Esophagus muscularis mucosa (tissue), 4 donors: ENCODE data around the gene FRMD4A. TPM values are rescaled to one million over a fixed set of nuclear protein-coding genes. Genes with fewer than 3 reads are reported as not detected.

Experiments used
- DNase-seq: peaks from one replicate; pipeline ENCODE4 v3.0.0-alpha.2; 2017; ENCODE audit errors: extremely low spot score
- H3K27ac ChIP-seq, 4 donors: fragments of 200-600 bp; sonication (generic); replicated peaks in 1 of 4; 1 replicate in 3 of 4; 2 replicates in 1 of 4; pipeline ENCODE4 v1.5.1; 2016 to 2019; ENCODE audit warnings: mild to moderate bottlenecking in 1 of 4
- H3K27me3 ChIP-seq, 4 donors: fragments of 200-600 bp; sonication (generic); one replicate each; pipeline versions ENCODE4 v1.5.1 to v1.6.0; 2016 to 2019
- H3K36me3 ChIP-seq, 4 donors: fragments of 200-600 bp; sonication (generic); one replicate each; pipeline ENCODE4 v1.5.1; 2016 to 2019
- H3K4me1 ChIP-seq, 4 donors: fragments of 200-600 bp; sonication (generic); one replicate each; pipeline ENCODE4 v1.5.1; 2016 to 2019
- H3K4me3 ChIP-seq, 4 donors: fragments of 200-600 bp; sonication (generic); 1 replicate in 2 of 4; 2 replicates in 2 of 4; pipeline ENCODE4 v1.5.1; 2016 to 2019; ENCODE audit warnings: mild to moderate bottlenecking in 4 of 4, moderate library complexity in 1 of 4
- H3K9me3 ChIP-seq, 4 donors: fragments of 200-600 bp; sonication (generic); 1 replicate in 3 of 4; 2 replicates in 1 of 4; pipeline ENCODE4 v1.5.1; 2016 to 2019
- EP300 ChIP-seq: sonication (generic); formaldehyde crosslinking; IDR thresholded peaks from one replicate; pipeline ENCODE4 v1.6.1; 2017; ENCODE audit warnings: antibody characterized with exemption
- POLR2A ChIP-seq: fragments of 450-650 bp; IDR thresholded peaks from one replicate; pipeline ENCODE4 v1.6.1; 2017; ENCODE audit warnings: antibody characterized with exemption, moderate library complexity, mild to moderate bottlenecking, low read depth
- POLR2AphosphoS5 ChIP-seq, 2 donors: sonication (generic); formaldehyde crosslinking; IDR thresholded peaks; one replicate each; pipeline ENCODE4 v1.6.1; 2017; ENCODE audit warnings: antibody characterized with exemption in 2 of 2
- WGBS: methylation state at CpG from one replicate; pipeline ENCODE4 v1.1.5; 2018; 5-methylcytosine and 5-hydroxymethylcytosine counted together
- intact Hi-C: fragments of 100-400 bp; cut with DNase I; formaldehyde crosslinking; loops from one replicate; pipeline ENCODE4 v1.15.1; 2023
- total RNA-seq, 4 donors: library from RNA; depleted of rRNA; stranded (reverse); fragments of >200 nt; gene quantifications; one replicate each; pipeline versions ENCODE4 v1.1.0 to v1.2.1, GENCODE V29; 2016
- TF ChIP-seq, protein P1 (sequence below), 3 experiments: fragments of 200-600 bp in 2 of 3; fragments of 450-650 bp in 1 of 3; sonication (generic) in 2 of 3; IDR thresholded peaks; one replicate each; pipeline ENCODE4 v1.5.1; 2017 to 2019; ENCODE audit warnings: antibody characterized with exemption in 3 of 3, mild to moderate bottlenecking in 2 of 3, moderate library complexity in 1 of 3

FRMD4A gene
- total RNA-seq, 4 donors from 2014 or later, result 17.0 to 28.8 (median 21.8) TPM

- H3K4me3 ChIP-seq, result no peak overlapping the region
- no peaks in the 10 kb centered on the region for H3K27me3 ChIP-seq
- no peak for TF ChIP-seq POLR2AphosphoS5 (IDR thresholded peaks at IDR 0.05)
- no peak for TF ChIP-seq EP300
- no peak for TF ChIP-seq POLR2A
- TF ChIP-seq, protein P1, sequence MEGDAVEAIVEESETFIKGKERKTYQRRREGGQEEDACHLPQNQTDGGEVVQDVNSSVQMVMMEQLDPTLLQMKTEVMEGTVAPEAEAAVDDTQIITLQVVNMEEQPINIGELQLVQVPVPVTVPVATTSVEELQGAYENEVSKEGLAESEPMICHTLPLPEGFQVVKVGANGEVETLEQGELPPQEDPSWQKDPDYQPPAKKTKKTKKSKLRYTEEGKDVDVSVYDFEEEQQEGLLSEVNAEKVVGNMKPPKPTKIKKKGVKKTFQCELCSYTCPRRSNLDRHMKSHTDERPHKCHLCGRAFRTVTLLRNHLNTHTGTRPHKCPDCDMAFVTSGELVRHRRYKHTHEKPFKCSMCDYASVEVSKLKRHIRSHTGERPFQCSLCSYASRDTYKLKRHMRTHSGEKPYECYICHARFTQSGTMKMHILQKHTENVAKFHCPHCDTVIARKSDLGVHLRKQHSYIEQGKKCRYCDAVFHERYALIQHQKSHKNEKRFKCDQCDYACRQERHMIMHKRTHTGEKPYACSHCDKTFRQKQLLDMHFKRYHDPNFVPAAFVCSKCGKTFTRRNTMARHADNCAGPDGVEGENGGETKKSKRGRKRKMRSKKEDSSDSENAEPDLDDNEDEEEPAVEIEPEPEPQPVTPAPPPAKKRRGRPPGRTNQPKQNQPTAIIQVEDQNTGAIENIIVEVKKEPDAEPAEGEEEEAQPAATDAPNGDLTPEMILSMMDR (IDR thresholded peaks at IDR 0.05), result no peak
- WGBS, result 85% methylated on average over 2 of the region's 3 CpGs
- H3K4me1 ChIP-seq, result peaks cover 4 to 27% (median 22%) of the 10 kb centered on the region in 4 donors
- H3K36me3 ChIP-seq, result no peaks in the 10 kb centered on the region
- DNase-seq, result no peak
- H3K9me3 ChIP-seq, result no peaks in the 10 kb centered on the region
- H3K27ac ChIP-seq, result no peak overlapping the region
- intact Hi-C loops, result no loop called here
Measured at GRCh38 chr10:14244801-14245211, 85.9 kb downstream of the FRMD4A start.

- TF ChIP-seq EP300 (no peak), POLR2A (no peak), POLR2AphosphoS5 (IDR thresholded peaks at IDR 0.05) (no peak)
- TF ChIP-seq, protein P1 (IDR thresholded peaks at IDR 0.05), result no peak
- no peak overlapping the region for H3K4me3 ChIP-seq
- intact Hi-C loops, result no loop called here
- 72% methylated on average over 3 of the region's 3 CpGs for WGBS
- no peaks in the 10 kb centered on the region for H3K9me3 ChIP-seq
- DNase-seq, result no peak
- peaks cover 4 to 27% (median 20%) of the 10 kb centered on the region in 4 donors for H3K4me1 ChIP-seq
- H3K36me3 ChIP-seq, result no peaks in the 10 kb centered on the region
- H3K27ac ChIP-seq, result no peak overlapping the region
- H3K27me3 ChIP-seq, result no peaks in the 10 kb centered on the region
Measured at GRCh38 chr10:14244147-14244546, 86.6 kb downstream of the FRMD4A start.

GRCh38 chr10:14243221-14243620 lies 87.5 kb downstream of the FRMD4A start:
- no peak for DNase-seq
- H3K4me3 ChIP-seq, result no peak overlapping the region
- H3K36me3 ChIP-seq, result no peaks in the 10 kb centered on the region
- 85% methylated on average over 6 of the region's 6 CpGs for WGBS
- no peaks in the 10 kb centered on the region for H3K9me3 ChIP-seq
- no peak overlapping the region for H3K27ac ChIP-seq
- no peaks in the 10 kb centered on the region for H3K27me3 ChIP-seq
- peaks cover 4 to 22% (median 20%) of the 10 kb centered on the region in 4 donors for H3K4me1 ChIP-seq
- TF ChIP-seq POLR2A, result no peak
- TF ChIP-seq, protein P1 (IDR thresholded peaks at IDR 0.05), result no peak
- intact Hi-C loops, result no loop called here

DNA sequence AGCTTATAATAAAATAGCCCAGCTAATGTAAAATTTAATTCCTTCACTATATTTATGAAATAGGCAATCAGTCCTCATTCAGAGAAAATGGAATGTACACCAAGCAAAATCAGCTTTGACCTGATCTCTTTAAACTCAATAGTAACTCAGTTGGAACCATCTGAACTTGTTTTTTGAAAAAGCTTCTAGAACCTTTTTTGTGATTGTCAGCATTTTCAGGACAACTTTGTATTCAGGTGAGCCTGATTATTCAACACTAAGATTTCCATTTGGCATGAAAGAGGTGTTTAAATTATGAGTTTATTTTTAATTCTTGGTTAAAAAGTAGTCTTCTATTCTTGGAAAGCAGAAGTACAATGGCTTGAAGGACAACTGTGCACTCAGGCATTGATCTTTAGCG lies 89.5 kb downstream of the FRMD4A start:
- intact Hi-C loops, result no loop called here
- DNase-seq, result no peak
- WGBS, result 89% methylated on average over 1 of the region's 1 CpG
- Histone ChIP-seq H3K27me3 (no peaks in the 10 kb centered on the region), H3K4me1 (peaks cover 0 to 9% (median 6%) of the 10 kb centered on the region in 4 donors), H3K27ac (no peak overlapping the region), H3K4me3 (no peak overlapping the region), H3K36me3 (no peaks in the 10 kb centered on the region), H3K9me3 (no peaks in the 10 kb centered on the region)
- TF ChIP-seq, protein P1 (IDR thresholded peaks at IDR 0.05), result no peak
- TF ChIP-seq EP300 (no peak), POLR2AphosphoS5 (IDR thresholded peaks at IDR 0.05) (no peak), POLR2A (no peak)
